AG10803 (cell line): ENCODE data around the gene WDFY1.

ENCODE experiments used
- DNase-seq: peaks from one replicate; pipeline ENCODE4 v3.0.0; 2010; ENCODE audit warnings: low read depth
- H3K4me3 ChIP-seq: 2 replicates; pipeline ENCODE4 v1.5.1; 2011; ENCODE audit warnings: mild to moderate bottlenecking, low read length, control low read depth
- TF ChIP-seq, protein P1 (sequence below): conservative IDR thresholded peaks from 2 replicates; pipeline ENCODE4 v1.5.1; 2011; ENCODE audit warnings: mild to moderate bottlenecking, low read length, control low read depth, inconsistent platforms

The WDFY1 gene

DNA sequence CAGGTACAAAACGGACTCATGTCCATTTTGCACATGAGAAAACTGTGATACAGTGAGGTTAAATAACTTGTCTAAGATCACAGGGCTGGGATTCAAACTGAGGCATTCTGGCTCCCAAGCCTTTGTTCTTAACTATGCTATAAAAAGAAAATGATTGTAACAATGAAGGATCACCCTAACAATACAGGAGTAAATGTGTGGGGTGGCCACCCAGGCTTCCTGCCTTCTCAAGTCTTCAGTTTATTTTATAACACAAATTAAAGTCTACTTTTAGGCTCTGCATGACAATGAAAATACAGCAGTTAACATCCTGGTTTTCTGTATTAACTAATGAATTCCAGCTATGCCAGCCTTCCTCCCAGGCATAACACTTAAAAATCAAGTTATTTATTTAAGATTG is 7.6 kb downstream of the WDFY1 start:
- DNase-seq, result no peak
- TF ChIP-seq, protein P1, sequence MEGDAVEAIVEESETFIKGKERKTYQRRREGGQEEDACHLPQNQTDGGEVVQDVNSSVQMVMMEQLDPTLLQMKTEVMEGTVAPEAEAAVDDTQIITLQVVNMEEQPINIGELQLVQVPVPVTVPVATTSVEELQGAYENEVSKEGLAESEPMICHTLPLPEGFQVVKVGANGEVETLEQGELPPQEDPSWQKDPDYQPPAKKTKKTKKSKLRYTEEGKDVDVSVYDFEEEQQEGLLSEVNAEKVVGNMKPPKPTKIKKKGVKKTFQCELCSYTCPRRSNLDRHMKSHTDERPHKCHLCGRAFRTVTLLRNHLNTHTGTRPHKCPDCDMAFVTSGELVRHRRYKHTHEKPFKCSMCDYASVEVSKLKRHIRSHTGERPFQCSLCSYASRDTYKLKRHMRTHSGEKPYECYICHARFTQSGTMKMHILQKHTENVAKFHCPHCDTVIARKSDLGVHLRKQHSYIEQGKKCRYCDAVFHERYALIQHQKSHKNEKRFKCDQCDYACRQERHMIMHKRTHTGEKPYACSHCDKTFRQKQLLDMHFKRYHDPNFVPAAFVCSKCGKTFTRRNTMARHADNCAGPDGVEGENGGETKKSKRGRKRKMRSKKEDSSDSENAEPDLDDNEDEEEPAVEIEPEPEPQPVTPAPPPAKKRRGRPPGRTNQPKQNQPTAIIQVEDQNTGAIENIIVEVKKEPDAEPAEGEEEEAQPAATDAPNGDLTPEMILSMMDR, result no peak
- H3K4me3 ChIP-seq, result no peak overlapping the region

DNA sequence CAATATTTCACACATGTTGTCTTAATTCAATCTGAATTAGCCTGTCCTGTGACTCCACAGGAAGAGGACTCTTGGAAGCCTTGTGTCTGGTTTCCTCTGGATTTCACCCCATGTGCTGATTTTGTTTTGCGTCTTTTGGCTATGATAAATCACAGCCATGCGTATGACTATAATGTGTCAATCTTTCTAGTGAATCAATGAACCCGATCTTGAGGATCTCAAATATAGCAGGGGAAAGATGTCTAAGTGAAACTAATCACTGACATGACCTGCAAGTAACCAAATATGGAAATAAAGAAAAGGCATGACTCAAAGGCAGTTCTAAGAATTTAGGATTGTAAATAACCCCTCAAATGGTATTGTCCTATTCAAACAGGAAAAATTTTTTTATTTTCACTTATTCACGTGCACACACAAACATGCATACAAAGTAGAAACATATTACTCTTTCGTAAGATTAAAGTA is 8.2 kb downstream of the WDFY1 start:
- no peak overlapping the region for H3K4me3 ChIP-seq
- TF ChIP-seq, protein P1, result no peak
- peak; percentile 37 for DNase-seq

DNA sequence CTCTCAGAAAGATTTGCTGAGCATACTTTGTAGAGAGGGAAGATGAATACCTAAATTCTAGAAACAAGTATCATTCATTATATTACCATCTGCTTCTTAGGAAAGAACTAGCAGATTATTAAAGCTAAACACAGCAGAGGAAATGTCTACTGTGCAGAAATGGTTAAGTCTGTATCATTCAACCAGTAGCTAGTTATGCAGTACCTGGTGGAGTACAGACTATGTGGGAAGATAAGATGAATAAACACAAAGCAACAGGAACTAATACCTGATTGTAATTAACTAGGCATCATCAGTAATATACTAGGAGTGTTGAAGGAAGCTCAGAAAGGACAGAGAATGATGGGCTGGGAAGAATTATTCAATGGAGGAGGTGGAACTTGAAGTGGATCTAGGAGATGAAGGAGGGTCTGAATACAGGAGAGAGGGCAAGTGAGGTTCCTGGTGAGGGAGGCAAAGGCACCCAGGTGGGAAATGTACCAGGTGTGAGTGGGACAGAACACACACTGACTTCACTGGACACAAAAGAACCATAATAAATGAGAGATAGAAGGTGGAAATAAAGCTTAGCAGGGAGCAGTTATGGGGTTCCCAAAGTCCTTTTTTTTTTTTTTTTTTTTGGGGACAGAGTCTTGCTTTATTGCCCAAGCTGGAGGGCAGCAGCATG is 9.5 kb downstream of the WDFY1 start:
- DNase-seq, result no peak
- no peak overlapping the region for H3K4me3 ChIP-seq
- TF ChIP-seq, protein P1, result no peak

DNA sequence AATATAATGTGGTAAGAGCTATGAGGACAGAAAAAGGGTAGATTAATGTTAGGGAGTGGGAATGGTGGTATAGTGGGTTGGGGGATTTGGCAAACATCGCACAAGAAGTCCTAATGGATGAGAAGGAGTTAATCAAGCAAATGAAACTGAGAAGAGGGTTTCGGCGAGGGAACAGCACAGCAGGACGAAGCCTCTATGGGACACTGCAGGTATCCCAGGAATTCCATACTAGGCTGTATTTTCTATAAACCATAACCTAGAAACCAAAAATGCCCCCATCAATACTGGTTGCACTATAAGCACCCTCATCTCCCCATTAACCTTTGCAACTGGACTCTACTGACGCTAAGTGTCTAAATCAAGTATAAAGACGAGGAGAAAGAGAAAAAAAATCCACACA is 10.3 kb downstream of the WDFY1 start:
- DNase-seq, result no peak
- no peak overlapping the region for H3K4me3 ChIP-seq
- TF ChIP-seq, protein P1, result no peak

DNA sequence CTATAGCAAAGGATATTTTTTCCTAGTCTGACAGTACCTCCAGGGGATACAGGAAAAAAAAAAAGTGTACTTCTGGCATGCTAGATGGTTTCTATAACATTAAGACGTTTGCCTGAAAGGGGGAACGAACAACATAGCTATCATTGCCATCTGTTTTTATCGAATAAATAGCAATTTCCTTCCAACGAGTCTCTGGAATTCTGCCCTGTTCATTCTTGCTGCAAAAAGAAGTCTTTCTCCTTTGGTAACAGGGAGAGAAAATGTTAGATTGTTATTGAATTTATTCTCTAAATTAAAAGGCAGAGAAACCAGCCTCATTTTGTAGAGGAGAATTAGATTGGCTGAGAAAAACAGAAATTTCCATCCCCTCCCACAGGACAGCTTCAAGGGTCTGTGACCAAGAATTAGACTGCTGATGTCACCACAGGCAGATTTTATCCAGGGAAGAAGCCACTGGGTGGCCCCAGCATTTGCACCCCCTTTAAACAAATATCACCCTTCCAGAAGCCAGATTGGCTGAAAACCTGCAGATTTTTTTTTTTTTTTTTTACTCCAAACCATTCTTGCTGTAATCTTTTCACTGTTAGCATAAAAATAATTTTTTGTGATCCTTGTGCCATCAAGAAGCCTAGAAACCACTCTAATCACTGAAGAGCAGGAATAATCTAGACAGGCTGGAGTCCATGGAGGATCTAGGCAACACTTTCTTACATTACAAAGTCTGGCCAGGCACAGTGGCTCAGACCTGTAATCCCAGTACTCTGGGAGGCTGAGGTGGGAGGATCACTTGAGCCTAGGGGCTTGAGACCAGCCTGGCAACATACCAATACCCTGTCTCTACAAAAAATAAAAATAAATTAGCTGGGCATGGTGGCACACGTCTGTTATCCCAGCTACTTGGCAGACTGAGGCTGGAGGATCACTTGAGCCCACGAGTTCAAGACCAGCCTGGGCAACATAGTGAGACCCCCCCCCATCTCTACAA is 12.0 kb downstream of the WDFY1 start:
- DNase-seq, result no peak
- H3K4me3 ChIP-seq, result no peak overlapping the region
- TF ChIP-seq, protein P1, result no peak

DNA sequence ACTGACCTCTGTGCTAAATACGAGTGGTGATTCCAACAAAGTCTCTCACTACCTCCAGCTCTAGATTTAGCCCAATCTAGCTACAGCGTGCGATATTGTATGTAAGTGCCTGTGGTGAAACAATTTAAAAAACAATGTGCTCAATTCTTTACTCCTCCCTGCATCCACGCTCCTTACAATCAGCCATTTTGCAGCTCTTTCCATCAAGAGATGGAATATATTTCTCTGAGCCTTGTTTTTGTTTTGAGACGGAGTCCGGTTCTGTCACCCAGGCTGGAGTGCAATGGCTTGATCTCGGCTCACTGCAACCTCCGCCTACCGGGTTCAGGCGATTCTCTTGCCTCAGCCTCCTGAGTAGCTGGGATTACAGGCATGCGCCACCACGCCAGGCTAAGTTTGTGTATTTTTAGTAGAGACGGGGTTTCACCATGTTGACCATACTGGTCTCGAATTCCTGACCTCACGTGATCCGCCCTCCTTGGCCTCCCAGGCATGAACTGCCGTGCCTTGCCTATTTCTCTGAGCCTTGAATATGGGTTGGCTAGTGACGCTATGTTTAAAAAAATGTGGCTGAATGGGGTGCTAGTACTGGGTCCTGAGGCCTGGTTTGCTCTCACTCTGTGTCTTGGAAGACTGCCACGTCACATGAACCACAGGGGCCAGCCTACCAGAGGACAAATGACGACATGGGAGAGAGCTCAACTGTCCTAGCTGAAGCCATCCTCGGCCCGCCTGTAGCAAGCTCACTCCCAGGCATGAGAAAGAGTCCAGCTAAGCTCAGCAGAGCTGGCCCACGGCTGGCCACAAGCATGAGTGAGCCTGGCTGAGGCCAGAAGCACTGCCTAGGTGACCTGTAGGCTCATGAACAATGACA is 14.8 kb downstream of the WDFY1 start:
- H3K4me3 ChIP-seq, result no peak overlapping the region
- no peak for DNase-seq
- TF ChIP-seq, protein P1, result no peak
